HCT116 (cell line): ENCODE results near the gene HDLBP. TPM values are rescaled to one million over a fixed set of nuclear protein-coding genes. Genes with fewer than 3 reads are reported as not detected.

ENCODE experiments used
- ATAC-seq: fragments of 200-7000 bp; cut with Tn5 transposase; 2 replicates; pipeline ENCODE4 v1.9.1; 2020; ENCODE audit warnings: mild to moderate bottlenecking, moderate library complexity
- BruUV-seq: library from RNA; stranded (reverse); fragments of 400-500 nt; replicated peaks from 2 replicates; lab custom pipeline; 2021; lab: Mats Ljungman, UMichigan
- CTCF ChIA-PET: fragments of 300-600 bp; sonication (Branson Sonifier 250); formaldehyde crosslinking; loops from one replicate; lab custom pipeline; 2021; ENCODE audit warnings: antibody characterized with exemption; lab: Charles Lee
- POLR2A ChIA-PET: fragments of 300-600, 350-600 bp; sonication (Branson Sonifier 250); formaldehyde crosslinking; loops from one replicate; lab custom pipeline; 2021; ENCODE audit warnings: antibody characterized with exemption; lab: Charles Lee
- RAD21 ChIA-PET, 2 experiments: fragments of 300-600 bp; sonication (Branson Sonifier 250); formaldehyde crosslinking; loops; one replicate each; lab custom pipeline; 2023; ENCODE audit warnings: low total read pairs in 2 of 2; ENCODE audit not compliant: uncharacterized antibody in 2 of 2, unreplicated experiment in 2 of 2, low non-redundant PET in 1 of 2; lab: Charles Lee
- DNase-seq: peaks from one replicate; pipeline ENCODE4 v3.0.0-alpha.2; 2010; ENCODE audit warnings: low read depth, low spot score
- H2AFZ ChIP-seq: fragments of 200-600 bp; shearing (Covaris generic), sonication (generic); 2 replicates; pipeline ENCODE4 v1.6.1; 2017; ENCODE audit warnings: low read depth, mixed run types, mixed read lengths, antibody characterized with exemption, low read length; ENCODE audit not compliant: poor library complexity, severe bottlenecking
- H3K27ac ChIP-seq: 2 replicates; pipeline ENCODE4 v1.5.1; 2012; ENCODE audit warnings: low read depth, low read length
- H3K27me3 ChIP-seq: fragments of 200-600 bp; sonication (generic); 2 replicates; pipeline ENCODE4 v1.6.1; 2016; ENCODE audit warnings: mixed run types, low read length, mixed read lengths; ENCODE audit not compliant: insufficient read depth
- H3K36me3 ChIP-seq, 2 experiments: fragments of 200-500 bp in 1 of 2; fragments of 200-600 bp in 1 of 2; sonication (Bioruptor generic) in 1 of 2; sonication (generic) in 1 of 2; 2 replicates each; pipeline versions ENCODE4 v1.5.1 to v1.6.1; 2014 to 2016; ENCODE audit warnings: low read length in 2 of 2, inconsistent platforms in 1 of 2, mixed read lengths in 1 of 2, mixed run types in 1 of 2; ENCODE audit not compliant: insufficient read depth in 2 of 2, control insufficient read depth in 1 of 2
- H3K4me1 ChIP-seq, 2 experiments: fragments of 200-600 bp in 1 of 2; sonication (generic) in 1 of 2; 2 replicates each; pipeline versions ENCODE4 v1.5.1 to v1.6.1; 2012 to 2017; ENCODE audit warnings: low read length in 2 of 2, inconsistent platforms in 1 of 2, mild to moderate bottlenecking in 1 of 2, mixed read lengths in 1 of 2, mixed run types in 1 of 2, moderate library complexity in 1 of 2; ENCODE audit not compliant: insufficient read depth in 2 of 2, control insufficient read depth in 1 of 2
- H3K4me2 ChIP-seq: fragments of 200-600 bp; sonication (generic); 2 replicates; pipeline ENCODE4 v1.6.1; 2017; ENCODE audit warnings: mixed run types, low read length, mixed read lengths
- H3K4me3 ChIP-seq, 2 experiments: fragments of 200-600 bp in 1 of 2; sonication (generic) in 1 of 2; replicated peaks in 1 of 2; 2 replicates each; pipeline ENCODE4 v1.5.1; 2011 to 2016; ENCODE audit warnings: low read length in 2 of 2, control low read depth in 1 of 2, low read depth in 1 of 2, mild to moderate bottlenecking in 1 of 2, mixed read lengths in 1 of 2, mixed run types in 1 of 2
- H3K79me2 ChIP-seq: fragments of 200-600 bp; sonication (generic); 2 replicates; pipeline ENCODE4 v1.6.1; 2017; ENCODE audit warnings: mild to moderate bottlenecking, mixed run types, low read length, moderate library complexity, mixed read lengths; ENCODE audit not compliant: insufficient read depth
- H3K9ac ChIP-seq: fragments of 200-600 bp; sonication (generic); 2 replicates; pipeline ENCODE4 v1.6.1; 2016; ENCODE audit warnings: low read length, mixed read lengths
- H3K9me2 ChIP-seq: fragments of 200-600 bp; sonication (generic), shearing (Covaris generic); 2 replicates; pipeline ENCODE4 v1.6.1; 2017; ENCODE audit warnings: mixed run types, mild to moderate bottlenecking, moderate library complexity; ENCODE audit not compliant: insufficient read depth
- H3K9me3 ChIP-seq, 2 experiments: fragments of 200-500 bp in 1 of 2; fragments of 200-600 bp in 1 of 2; sonication (Bioruptor generic) in 1 of 2; sonication (generic) in 1 of 2; 2 replicates each; pipeline ENCODE4 v1.6.1; 2014 to 2017; ENCODE audit warnings: low read length in 2 of 2, mixed read lengths in 2 of 2, inconsistent platforms in 1 of 2, low read depth in 1 of 2, mild to moderate bottlenecking in 1 of 2, mixed run types in 1 of 2, moderate library complexity in 1 of 2; ENCODE audit not compliant: control insufficient read depth in 1 of 2, insufficient read depth in 1 of 2
- H4K20me1 ChIP-seq: fragments of 200-600 bp; sonication (generic), shearing (Covaris generic); 2 replicates; pipeline ENCODE4 v1.6.1; 2017; ENCODE audit warnings: mixed run types, mild to moderate bottlenecking, moderate library complexity; ENCODE audit not compliant: insufficient read depth
- CEBPB ChIP-seq: IDR thresholded peaks from 2 replicates; pipeline ENCODE4 v1.6.1; 2012; ENCODE audit warnings: low read depth
- JUND ChIP-seq: IDR thresholded peaks from 2 replicates; pipeline ENCODE4 v1.6.1; 2012
- POLR2A ChIP-seq: IDR thresholded peaks from 2 replicates; pipeline ENCODE4 v1.7.0; 2011; ENCODE audit warnings: borderline replicate concordance; ENCODE audit not compliant: insufficient read depth, insufficient read length; ENCODE audit errors: extremely low read depth
- RAD21 ChIP-seq: IDR thresholded peaks from 2 replicates; pipeline ENCODE4 v1.6.1; 2012; ENCODE audit warnings: low read depth, mild to moderate bottlenecking
- SRF ChIP-seq: IDR thresholded peaks from 2 replicates; pipeline ENCODE4 v1.6.1; 2012; ENCODE audit warnings: low read depth
- TCF7L2 ChIP-seq: IDR thresholded peaks from 2 replicates; pipeline ENCODE4 v1.7.0; 2011; ENCODE audit warnings: borderline replicate concordance, inconsistent platforms; ENCODE audit not compliant: insufficient read depth, insufficient read length; ENCODE audit errors: extremely low read depth
- ZFX ChIP-seq: fragments of 450-650 bp; IDR thresholded peaks from 2 replicates; pipeline ENCODE4 v1.6.1; 2017
- intact Hi-C: fragments of 100-400 bp; cut with micrococcal nuclease; formaldehyde crosslinking; loops from 2 replicates; pipeline ENCODE4 v1.10.0; 2022
- total RNA-seq: library from RNA; stranded (reverse); gene quantifications from one replicate; pipeline ENCODE4 v1.2.1, GENCODE V29; 2021; ENCODE audit not compliant: unreplicated experiment
- TF ChIP-seq, protein P1 (sequence below), 3 experiments: fragments of 200-600 bp in 1 of 3; sonication (generic) in 1 of 3; IDR thresholded peaks in 2 of 3; conservative IDR thresholded peaks in 1 of 3; 2 replicates each; pipeline ENCODE4 v1.5.1; 2012 to 2017; ENCODE audit warnings: low read depth in 2 of 3, low read length in 2 of 3, antibody characterized with exemption in 1 of 3, borderline replicate concordance in 1 of 3, control low read depth in 1 of 3, mild to moderate bottlenecking in 1 of 3, mixed read lengths in 1 of 3, mixed run types in 1 of 3, moderate library complexity in 1 of 3; ENCODE audit not compliant: insufficient read depth in 1 of 3
- TF ChIP-seq, protein P2 (sequence below): IDR thresholded peaks from 2 replicates; pipeline ENCODE4 v1.6.1; 2012; ENCODE audit warnings: low read depth

Gene HDLBP
- total RNA-seq, 1 experiment from 2014 or later: 462 TPM

DNA sequence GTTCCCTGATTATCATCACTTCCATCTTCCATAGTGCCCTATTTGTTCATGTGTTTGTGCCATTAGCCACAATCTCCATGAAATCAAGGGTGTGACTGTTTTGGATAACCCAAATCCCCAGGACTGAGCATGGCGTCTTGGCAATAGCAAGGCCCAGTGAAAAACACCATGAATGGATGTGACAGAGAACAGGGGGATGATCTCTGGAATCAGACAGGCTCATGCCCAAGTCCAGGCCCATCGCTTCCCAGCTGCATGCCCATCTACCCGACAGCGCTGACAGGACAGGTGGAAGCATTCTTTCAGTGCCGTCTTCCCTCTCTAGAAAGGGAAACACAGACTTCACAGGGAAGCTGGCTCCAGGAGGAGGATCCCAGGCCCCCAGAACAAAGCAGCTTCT, 50.0 kb downstream of the HDLBP start:
- H3K27me3 ChIP-seq: no peaks in the 10 kb centered on the region
- CTCF ChIA-PET: no interaction called here
- H3K4me3 ChIP-seq: no peak overlapping the region
- no peak overlapping the region for H3K4me2 ChIP-seq
- TF ChIP-seq RAD21 (no peak), POLR2A (no peak), TCF7L2 (no peak), ZFX (no peak), CEBPB (no peak), JUND (no peak), SRF (no peak)
- TF ChIP-seq, protein P1, sequence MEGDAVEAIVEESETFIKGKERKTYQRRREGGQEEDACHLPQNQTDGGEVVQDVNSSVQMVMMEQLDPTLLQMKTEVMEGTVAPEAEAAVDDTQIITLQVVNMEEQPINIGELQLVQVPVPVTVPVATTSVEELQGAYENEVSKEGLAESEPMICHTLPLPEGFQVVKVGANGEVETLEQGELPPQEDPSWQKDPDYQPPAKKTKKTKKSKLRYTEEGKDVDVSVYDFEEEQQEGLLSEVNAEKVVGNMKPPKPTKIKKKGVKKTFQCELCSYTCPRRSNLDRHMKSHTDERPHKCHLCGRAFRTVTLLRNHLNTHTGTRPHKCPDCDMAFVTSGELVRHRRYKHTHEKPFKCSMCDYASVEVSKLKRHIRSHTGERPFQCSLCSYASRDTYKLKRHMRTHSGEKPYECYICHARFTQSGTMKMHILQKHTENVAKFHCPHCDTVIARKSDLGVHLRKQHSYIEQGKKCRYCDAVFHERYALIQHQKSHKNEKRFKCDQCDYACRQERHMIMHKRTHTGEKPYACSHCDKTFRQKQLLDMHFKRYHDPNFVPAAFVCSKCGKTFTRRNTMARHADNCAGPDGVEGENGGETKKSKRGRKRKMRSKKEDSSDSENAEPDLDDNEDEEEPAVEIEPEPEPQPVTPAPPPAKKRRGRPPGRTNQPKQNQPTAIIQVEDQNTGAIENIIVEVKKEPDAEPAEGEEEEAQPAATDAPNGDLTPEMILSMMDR (IDR thresholded peaks at IDR 0.05 in 2 of 3, conservative IDR thresholded peaks at IDR 0.05 in 1 of 3; ENCODE audit: borderline replicate concordance in 1 of 3, insufficient read depth in 1 of 3, low read depth in 2 of 3, low read length in 2 of 3): no peak
- TF ChIP-seq, protein P2, sequence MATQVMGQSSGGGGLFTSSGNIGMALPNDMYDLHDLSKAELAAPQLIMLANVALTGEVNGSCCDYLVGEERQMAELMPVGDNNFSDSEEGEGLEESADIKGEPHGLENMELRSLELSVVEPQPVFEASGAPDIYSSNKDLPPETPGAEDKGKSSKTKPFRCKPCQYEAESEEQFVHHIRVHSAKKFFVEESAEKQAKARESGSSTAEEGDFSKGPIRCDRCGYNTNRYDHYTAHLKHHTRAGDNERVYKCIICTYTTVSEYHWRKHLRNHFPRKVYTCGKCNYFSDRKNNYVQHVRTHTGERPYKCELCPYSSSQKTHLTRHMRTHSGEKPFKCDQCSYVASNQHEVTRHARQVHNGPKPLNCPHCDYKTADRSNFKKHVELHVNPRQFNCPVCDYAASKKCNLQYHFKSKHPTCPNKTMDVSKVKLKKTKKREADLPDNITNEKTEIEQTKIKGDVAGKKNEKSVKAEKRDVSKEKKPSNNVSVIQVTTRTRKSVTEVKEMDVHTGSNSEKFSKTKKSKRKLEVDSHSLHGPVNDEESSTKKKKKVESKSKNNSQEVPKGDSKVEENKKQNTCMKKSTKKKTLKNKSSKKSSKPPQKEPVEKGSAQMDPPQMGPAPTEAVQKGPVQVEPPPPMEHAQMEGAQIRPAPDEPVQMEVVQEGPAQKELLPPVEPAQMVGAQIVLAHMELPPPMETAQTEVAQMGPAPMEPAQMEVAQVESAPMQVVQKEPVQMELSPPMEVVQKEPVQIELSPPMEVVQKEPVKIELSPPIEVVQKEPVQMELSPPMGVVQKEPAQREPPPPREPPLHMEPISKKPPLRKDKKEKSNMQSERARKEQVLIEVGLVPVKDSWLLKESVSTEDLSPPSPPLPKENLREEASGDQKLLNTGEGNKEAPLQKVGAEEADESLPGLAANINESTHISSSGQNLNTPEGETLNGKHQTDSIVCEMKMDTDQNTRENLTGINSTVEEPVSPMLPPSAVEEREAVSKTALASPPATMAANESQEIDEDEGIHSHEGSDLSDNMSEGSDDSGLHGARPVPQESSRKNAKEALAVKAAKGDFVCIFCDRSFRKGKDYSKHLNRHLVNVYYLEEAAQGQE: no peak
- H3K9me2 ChIP-seq: no peaks in the 10 kb centered on the region
- peaks cover 7% of the 10 kb centered on the region; the same call in 1 of the 2 replicates for H4K20me1 ChIP-seq
- H2AFZ ChIP-seq: no peak overlapping the region
- H3K9me3 ChIP-seq: no peaks in the 10 kb centered on the region
- no peak overlapping the region for H3K27ac ChIP-seq
- H3K36me3 ChIP-seq: peaks cover 57 to 62% of the 10 kb centered on the region in 2 experiments
- H3K79me2 ChIP-seq: peaks cover 87% of the 10 kb centered on the region
- DNase-seq: no peak
- POLR2A ChIA-PET: no interaction called here
- BruUV-seq: no TSS peak
- H3K4me1 ChIP-seq: peaks cover 5 to 14% of the 10 kb centered on the region in 2 experiments; a peak in 2 of 4 replicates
- ATAC-seq: no peak
- intact Hi-C loops: no loop called here
- H3K9ac ChIP-seq: no peak overlapping the region
- RAD21 ChIA-PET: no interaction called here
